NOMO-1 treated with dmso at 0.1 percent for 144 hours (cell line): ENCODE measurements around the gene OGFOD3.

Experiments
- DNase-seq: peaks from one replicate; lab custom pipeline; 2025; ENCODE audit not compliant: unreplicated experiment; lab: John Stamatoyannopoulos, UW

Gene OGFOD3

GRCh38 chr17:82407255-82407654, 11.1 kb downstream of the OGFOD3 start:
- no peak for DNase-seq

DNA sequence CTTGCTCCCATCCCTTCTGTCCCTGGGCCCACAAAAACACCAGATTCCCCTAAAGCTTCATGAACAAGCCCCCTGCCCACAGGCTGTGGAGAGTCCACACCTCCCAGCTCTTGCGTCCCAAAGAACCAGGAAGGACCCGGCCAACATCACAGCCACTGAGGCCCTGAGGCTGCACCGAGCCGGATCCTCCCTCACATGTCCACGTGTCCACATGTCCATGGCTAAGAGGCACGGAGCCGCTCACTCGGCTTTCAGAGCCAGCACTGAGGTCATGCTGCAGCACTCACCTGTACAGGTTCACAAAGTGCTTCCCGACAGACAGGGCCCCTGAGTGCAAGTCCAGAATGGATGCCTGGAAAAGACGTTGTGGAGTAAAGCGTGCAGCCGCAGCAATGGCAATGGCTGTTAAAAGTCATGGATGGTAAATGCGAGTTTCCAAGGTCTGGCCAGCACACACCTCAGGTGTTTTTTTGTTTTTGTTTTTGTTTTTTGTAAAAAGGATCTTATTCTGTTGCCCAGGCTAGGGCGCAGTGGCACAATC, 12.2 kb downstream of the OGFOD3 start:
- DNase-seq = no peak

DNA sequence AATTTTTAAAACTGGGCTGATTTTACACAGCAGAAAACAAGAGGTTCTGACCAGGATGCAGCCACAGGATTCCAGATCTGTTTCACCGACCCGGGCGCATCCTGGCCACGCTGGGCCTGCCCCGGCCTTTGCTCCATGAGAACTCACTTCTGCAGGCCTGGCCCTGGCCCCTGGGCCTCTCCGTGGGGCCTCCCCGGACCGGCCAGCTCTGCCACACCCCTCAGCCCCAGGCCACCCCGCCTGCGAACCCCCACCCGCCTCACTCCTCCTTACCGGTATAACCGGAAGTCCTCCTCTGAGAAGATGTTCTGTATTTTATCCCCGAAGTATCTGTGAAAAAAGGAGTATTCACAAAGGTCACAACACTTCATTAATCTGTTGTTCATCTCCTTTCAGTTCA, 13.3 kb downstream of the OGFOD3 start:
- no peak for DNase-seq

DNA sequence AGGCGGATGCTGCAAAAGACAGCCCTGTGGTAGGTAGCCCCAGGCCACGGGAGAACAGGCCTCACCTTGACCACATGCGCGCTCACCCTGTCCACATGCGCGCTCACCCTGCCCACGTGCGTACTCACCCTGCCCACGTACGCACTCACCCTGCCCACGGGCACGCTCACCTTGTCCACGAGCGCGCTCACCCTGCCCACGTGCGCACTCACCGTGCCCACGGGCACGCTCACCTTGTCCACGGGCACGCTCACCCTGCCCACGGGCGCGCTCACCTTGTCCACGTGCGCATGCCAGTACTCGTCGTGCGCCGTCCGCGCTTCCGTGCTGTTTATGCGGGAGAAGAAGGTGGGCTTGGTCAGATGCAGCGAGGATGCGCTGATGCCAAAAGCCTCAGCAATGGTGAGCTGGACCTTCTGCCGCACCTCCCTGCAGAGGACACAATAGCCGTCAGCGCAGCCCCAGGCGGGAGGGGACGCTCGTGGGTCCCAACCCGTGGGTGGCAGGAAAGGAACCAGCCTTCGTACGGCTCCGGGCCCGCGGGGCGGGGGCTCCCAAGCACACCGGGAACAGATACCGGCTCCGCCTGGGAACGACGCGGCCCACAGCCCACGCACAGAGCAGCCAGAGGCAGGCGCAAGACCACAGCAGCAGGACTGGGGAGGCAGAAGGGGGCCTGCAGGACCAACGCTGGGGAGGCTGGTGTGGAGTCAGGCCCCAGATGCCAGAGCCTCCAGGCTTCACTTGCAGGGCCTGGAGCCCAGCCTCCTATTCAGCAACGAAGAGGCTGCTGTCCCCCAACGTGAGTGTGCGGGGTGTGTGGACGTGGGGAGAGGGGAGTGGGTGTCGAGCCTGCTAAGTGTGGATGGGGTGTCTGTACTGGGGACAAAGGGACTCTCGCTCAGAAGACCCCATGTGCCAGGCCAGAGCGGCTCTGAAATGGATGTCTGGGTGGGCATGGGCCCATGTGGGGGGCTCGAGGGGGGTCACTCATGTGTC, 14.4 kb downstream of the OGFOD3 start:
- DNase-seq = no peak

- DNase-seq = no peak
Observed at GRCh38 chr17:82402865-82403264, 15.5 kb downstream of the OGFOD3 start.

- peak; percentile 82 for DNase-seq
Observed at GRCh38 chr17:82400830-82401229, 17.6 kb downstream of the OGFOD3 start.

DNA sequence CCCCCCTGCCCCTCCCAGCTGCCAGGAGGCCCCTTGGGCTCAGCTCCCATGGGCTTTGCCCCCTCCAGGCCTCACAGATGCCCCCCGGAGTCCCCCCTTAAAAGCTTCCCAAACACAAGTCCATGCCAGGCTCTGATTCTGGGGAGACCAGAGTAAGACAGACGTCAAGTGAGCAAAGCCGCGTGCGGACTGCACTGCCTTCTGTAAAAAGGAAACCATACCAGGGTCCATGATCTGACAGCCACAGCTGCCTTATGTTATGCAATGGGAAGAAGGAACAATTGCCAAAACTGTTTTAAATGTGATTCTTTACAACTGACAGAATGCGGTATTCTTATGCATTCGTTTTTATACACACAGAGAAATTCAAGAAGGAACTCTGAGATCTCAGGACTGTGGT, 18.2 kb downstream of the OGFOD3 start:
- peak; percentile 26 for DNase-seq

- DNase-seq = no peak
Observed at GRCh38 chr17:82399601-82400101, 18.7 kb downstream of the OGFOD3 start.

DNA sequence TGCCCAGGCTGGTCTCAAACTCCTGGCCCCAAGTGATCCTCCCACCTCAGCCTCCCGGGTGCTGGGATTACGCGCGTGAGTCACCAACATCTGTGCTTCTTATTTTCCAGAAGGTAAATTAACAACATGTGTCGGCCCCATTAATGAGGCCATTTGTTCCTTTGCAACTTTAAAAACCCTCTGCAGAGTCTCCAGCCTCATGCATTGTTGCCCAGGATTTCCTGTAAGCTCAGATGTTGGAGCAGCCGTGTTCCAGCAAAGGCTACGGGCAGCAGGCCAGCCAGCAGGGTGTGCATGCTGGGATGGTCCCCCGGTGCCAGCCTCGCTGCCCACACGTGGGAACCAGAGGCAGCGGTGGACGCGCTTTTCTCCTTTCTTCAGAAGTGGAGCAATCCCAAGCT, 19.3 kb downstream of the OGFOD3 start:
- no peak for DNase-seq

GRCh38 chr17:82397449-82398335, 20.7 kb downstream of the OGFOD3 start:
- DNase-seq = no peak

- no peak for DNase-seq
Observed at GRCh38 chr17:82396601-82397435, 21.6 kb downstream of the OGFOD3 start.

GRCh38 chr17:82394278-82394677, 24.1 kb downstream of the OGFOD3 start:
- no peak for DNase-seq

- no peak for DNase-seq
Observed at GRCh38 chr17:82392941-82393340, 25.4 kb downstream of the OGFOD3 start.

- no peak for DNase-seq
Observed at GRCh38 chr17:82392209-82392920, 26.0 kb downstream of the OGFOD3 start.

GRCh38 chr17:82391496-82392066, 26.8 kb downstream of the OGFOD3 start:
- no peak for DNase-seq

DNA sequence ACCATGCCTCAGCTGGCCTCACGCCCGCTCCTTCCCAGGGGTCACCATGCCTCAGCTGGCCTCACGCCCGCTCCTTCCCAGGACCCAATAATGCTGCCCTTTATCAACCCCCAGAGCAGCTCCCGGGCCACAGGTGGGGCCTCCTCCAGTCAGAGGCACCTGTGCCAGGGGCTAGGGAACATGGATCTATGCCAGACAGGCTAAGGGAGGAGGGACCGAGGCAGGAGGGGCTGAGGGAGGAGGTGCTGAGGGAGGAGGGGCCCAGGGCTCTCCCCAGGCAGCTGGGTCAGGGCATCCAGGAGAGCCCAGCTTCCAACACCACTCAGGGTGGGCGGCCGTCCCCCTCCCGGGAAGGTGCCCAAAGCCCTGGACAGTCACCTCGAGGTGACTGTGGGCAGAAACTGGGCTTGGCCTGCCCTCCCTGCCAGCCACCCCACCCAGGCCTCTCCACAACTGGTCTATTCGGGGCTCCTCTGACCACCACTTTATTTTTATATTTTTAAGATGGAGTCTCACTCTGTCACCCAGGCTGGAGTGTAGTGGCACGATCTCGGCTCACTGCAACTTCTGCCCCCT, 27.4 kb downstream of the OGFOD3 start:
- no peak for DNase-seq

DNA sequence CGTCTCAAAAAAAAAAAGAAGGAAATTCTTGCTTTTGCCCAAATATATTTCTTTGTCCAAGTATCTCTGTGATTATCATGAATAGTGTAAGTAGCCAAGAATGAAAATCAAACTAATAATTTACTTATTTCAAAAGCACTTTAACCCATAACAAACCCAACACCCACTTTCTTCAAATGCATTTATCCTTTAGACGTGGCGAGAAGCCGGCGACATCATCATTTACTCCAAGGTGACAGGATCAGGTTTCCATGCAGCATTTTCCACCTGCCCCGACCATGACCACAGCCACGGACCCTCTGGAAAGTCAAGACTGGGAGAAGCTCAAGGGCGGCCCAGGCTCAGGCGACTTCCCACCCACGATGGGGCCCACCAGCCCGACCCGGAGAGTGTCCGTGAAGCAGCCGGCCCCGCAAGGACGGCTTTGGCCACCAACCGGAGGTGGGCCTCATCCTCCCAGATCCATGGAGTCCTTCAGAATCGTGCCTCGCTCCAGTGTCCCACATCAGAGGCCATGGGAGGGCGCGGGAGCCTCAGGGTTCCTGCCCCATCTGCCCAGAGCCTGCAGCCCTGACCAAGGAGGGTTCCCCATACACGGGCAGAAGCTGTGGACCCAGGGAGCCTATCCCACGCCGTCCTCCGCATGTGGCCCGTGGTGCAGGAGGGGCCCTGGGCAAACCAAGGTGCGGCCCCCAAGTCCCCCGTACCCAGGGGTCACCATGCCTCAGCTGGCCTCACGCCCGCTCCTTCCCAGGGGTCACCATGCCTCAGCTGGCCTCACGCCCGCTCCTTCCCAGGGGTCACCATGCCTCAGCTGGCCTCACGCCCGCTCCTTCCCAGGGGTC, 28.1 kb downstream of the OGFOD3 start:
- no peak for DNase-seq

DNA sequence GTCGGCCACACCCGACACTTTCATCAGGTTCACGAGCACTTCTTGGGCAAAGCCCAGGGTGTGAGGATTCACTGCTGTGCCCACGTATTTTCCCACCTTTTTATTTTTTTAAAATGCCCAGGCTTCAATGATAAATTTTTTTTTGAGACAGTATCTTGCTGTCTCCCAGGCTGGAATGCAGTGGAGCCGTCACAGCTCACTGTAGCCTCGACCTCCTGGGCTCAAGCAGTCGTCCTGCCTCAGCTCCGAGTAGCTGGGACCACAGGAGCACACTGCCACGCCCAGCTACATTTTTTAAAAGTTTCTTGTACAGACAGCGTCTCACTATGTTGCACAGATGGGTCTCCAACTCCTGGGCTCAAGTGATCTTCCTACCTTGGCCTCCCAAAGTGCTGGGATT, 29.0 kb downstream of the OGFOD3 start:
- no peak for DNase-seq
